SU-DHL-6 (cell line): ENCODE data around the gene CLEC16A.

Source experiments
- EZH2phosphoT487 ChIP-seq: fragments of 200-600 bp; sonication (generic), shearing (Covaris generic); conservative IDR thresholded peaks from 2 replicates; pipeline ENCODE4 v1.6.1; 2018; ENCODE audit warnings: mild to moderate bottlenecking, antibody characterized with exemption, low read length, moderate library complexity, mixed read lengths
- TF ChIP-seq, protein P1 (sequence below): fragments of 200-600 bp; sonication (generic); IDR thresholded peaks from one replicate; pipeline ENCODE4 v1.5.1; 2017; ENCODE audit warnings: antibody characterized with exemption, mild to moderate bottlenecking, low read length, moderate library complexity; ENCODE audit not compliant: insufficient read depth, poor library complexity, severe bottlenecking

DNA sequence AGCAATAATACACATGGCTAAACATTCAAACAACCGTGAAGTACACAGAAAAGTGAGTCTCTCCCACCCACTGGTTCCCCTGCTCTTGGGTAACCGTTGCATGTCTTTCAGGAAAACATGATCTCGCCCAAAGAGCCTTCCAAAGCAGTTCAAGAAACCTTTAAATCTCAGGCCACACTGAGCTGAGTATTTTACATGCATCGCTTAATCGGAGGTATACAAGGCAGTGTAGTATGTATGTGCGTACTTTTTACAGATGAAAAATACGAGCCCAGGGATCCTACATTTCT is 1.4 kb upstream of the CLEC16A start:
- TF ChIP-seq, protein P1, sequence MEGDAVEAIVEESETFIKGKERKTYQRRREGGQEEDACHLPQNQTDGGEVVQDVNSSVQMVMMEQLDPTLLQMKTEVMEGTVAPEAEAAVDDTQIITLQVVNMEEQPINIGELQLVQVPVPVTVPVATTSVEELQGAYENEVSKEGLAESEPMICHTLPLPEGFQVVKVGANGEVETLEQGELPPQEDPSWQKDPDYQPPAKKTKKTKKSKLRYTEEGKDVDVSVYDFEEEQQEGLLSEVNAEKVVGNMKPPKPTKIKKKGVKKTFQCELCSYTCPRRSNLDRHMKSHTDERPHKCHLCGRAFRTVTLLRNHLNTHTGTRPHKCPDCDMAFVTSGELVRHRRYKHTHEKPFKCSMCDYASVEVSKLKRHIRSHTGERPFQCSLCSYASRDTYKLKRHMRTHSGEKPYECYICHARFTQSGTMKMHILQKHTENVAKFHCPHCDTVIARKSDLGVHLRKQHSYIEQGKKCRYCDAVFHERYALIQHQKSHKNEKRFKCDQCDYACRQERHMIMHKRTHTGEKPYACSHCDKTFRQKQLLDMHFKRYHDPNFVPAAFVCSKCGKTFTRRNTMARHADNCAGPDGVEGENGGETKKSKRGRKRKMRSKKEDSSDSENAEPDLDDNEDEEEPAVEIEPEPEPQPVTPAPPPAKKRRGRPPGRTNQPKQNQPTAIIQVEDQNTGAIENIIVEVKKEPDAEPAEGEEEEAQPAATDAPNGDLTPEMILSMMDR: no peak
- TF ChIP-seq EZH2phosphoT487: no peak
